Muscle of leg (tissue), 16 donors: ENCODE measurements around the gene SYT15B. TPM values are rescaled to one million over a fixed set of nuclear protein-coding genes. Genes with fewer than 3 reads are reported as not detected.
"Not testable (repeated sequence)": the region's sequence is repeated elsewhere in the genome, so short reads cannot be mapped to it uniquely, and the experiment has no call there.

Source experiments
- DNase-seq: peaks from one replicate; pipeline ENCODE4 v3.0.0; 2013
- H3K27ac ChIP-seq: one replicate; pipeline ENCODE4 v1.5.1; 2013; ENCODE audit warnings: mild to moderate bottlenecking, low read length, control low read depth
- H3K27me3 ChIP-seq: one replicate; pipeline ENCODE4 v1.6.1; 2013; ENCODE audit warnings: low read length; ENCODE audit not compliant: control insufficient read depth, insufficient read depth
- H3K36me3 ChIP-seq: one replicate; pipeline ENCODE4 v1.6.1; 2013; ENCODE audit warnings: low read length; ENCODE audit not compliant: control insufficient read depth, insufficient read depth
- H3K4me1 ChIP-seq: one replicate; pipeline ENCODE4 v1.6.1; 2013; ENCODE audit warnings: low read length; ENCODE audit not compliant: control insufficient read depth, insufficient read depth
- H3K4me3 ChIP-seq: one replicate; pipeline ENCODE4 v1.5.1; 2013; ENCODE audit warnings: low read length, control low read depth
- H3K9me3 ChIP-seq: replicated peaks from 2 replicates; pipeline ENCODE4 v1.6.1; 2013; ENCODE audit warnings: low read depth, low read length; ENCODE audit not compliant: control insufficient read depth
- WGBS: methylation state at CpG from one replicate; pipeline ENCODE4 v1.1.5; 2013; ENCODE audit warnings: missing lambda C conversion rate; ENCODE audit not compliant: insufficient coverage; 5-methylcytosine and 5-hydroxymethylcytosine counted together
- long read RNA-seq, 11 donors: transcript quantifications; one replicate each; lab custom pipeline, GENCODE V29; 2026
- polyA plus RNA-seq, 8 donors: library from polyadenylated mRNA; unstranded; fragments of 120-200 nt; gene quantifications; one replicate each; pipeline versions ENCODE4 v1.2.1 to v1.2.3, GENCODE V29; 2013; ENCODE audit warnings: inconsistent platforms in 1 of 8, low replicate concordance in 1 of 8; ENCODE audit not compliant: insufficient read length in 8 of 8, insufficient read depth in 1 of 8
- total RNA-seq: library from RNA; stranded (reverse); fragments of 120-200 nt; gene quantifications from one replicate; pipeline ENCODE4 v1.2.4, GENCODE V29; 2013

SYT15B gene
- total RNA-seq = 0.27 TPM
- polyA plus RNA-seq = 1 to 10 TPM in 3 of 8 donors, under 1 TPM in 5; 0.56 to 1.7 (median 0.83) TPM
- long read RNA-seq, donor 1 = 0 reads
- long read RNA-seq, donor 2 = 0 reads
- long read RNA-seq, donor 3 = 0 reads
- long read RNA-seq, donor 4 = 0 reads
- long read RNA-seq, donor 5 = 0 reads
- long read RNA-seq, donor 6 = 0 reads
- long read RNA-seq, donor 7 = 0 reads
- long read RNA-seq, donor 8 = 0 reads
- long read RNA-seq, donor 9 = 0 reads
- long read RNA-seq, donor 10 = 0 reads
- long read RNA-seq, donor 11 = 0 reads

- H3K9me3 ChIP-seq, DNase-seq, H3K4me3 ChIP-seq, H3K27me3 ChIP-seq, H3K27ac ChIP-seq, H3K4me1 ChIP-seq, H3K36me3 ChIP-seq: not testable (repeated sequence)
- no CpG with 5 or more reads among the region's 33 CpGs for WGBS
Observed at GRCh38 chr10:47763554-47764175, at the start of gene SYT15B. Gene SYT15B, minus strand, starts transcription at chr10:47763592. Its CDS starts 952 bp downstream, at chr10:47762640.

- not testable (repeated sequence) for H3K4me1 ChIP-seq, H3K27ac ChIP-seq, H3K9me3 ChIP-seq, H3K36me3 ChIP-seq, H3K27me3 ChIP-seq, H3K4me3 ChIP-seq, DNase-seq
- WGBS = no CpG with 5 or more reads among the region's 4 CpGs
Observed at GRCh38 chr10:47779590-47779989, 16.2 kb upstream of the SYT15B start.

- DNase-seq = peak; percentile 26
- not testable (repeated sequence) for H3K4me3 ChIP-seq, H3K4me1 ChIP-seq, H3K27ac ChIP-seq, H3K9me3 ChIP-seq, H3K27me3 ChIP-seq, H3K36me3 ChIP-seq
- no CpG with 5 or more reads among the region's 6 CpGs for WGBS
Observed at GRCh38 chr10:47775361-47776231, 12.2 kb upstream of the SYT15B start.

GRCh38 chr10:47770745-47771144 lies 7.4 kb upstream of the SYT15B start:
- DNase-seq, H3K4me1 ChIP-seq, H3K27ac ChIP-seq, H3K9me3 ChIP-seq, H3K36me3 ChIP-seq, H3K4me3 ChIP-seq, H3K27me3 ChIP-seq: not testable (repeated sequence)
- WGBS = no CpG with 5 or more reads among the region's 2 CpGs

- H3K27ac ChIP-seq, H3K9me3 ChIP-seq, H3K27me3 ChIP-seq, DNase-seq, H3K4me3 ChIP-seq, H3K36me3 ChIP-seq, H3K4me1 ChIP-seq: not testable (repeated sequence)
- 33% methylated on average over 2 of the region's 7 CpGs for WGBS
Observed at GRCh38 chr10:47768578-47769115, 5.3 kb upstream of the SYT15B start.

- H3K4me1 ChIP-seq, H3K9me3 ChIP-seq, H3K4me3 ChIP-seq, H3K27ac ChIP-seq, H3K36me3 ChIP-seq, H3K27me3 ChIP-seq: not testable (repeated sequence)
- no CpG with 5 or more reads among the region's 3 CpGs for WGBS
- DNase-seq = peak; percentile 4
Observed at GRCh38 chr10:47768085-47768484, 4.7 kb upstream of the SYT15B start.

GRCh38 chr10:47767236-47767635 lies 3.8 kb upstream of the SYT15B start:
- DNase-seq, H3K9me3 ChIP-seq, H3K27ac ChIP-seq, H3K4me1 ChIP-seq, H3K36me3 ChIP-seq, H3K27me3 ChIP-seq, H3K4me3 ChIP-seq: not testable (repeated sequence)
- no CpG with 5 or more reads among the region's 5 CpGs for WGBS

GRCh38 chr10:47765232-47765631 lies 1.8 kb upstream of the SYT15B start:
- no CpG with 5 or more reads among the region's 4 CpGs for WGBS

GRCh38 chr10:47762674-47763553 lies 478 bp downstream of the SYT15B start:
- not testable (repeated sequence) for H3K36me3 ChIP-seq, H3K4me1 ChIP-seq, H3K27ac ChIP-seq, H3K4me3 ChIP-seq, DNase-seq, H3K9me3 ChIP-seq, H3K27me3 ChIP-seq
- WGBS = 0% methylated on average over 9 of the region's 80 CpGs

More at GRCh38 chr10:47765232-47765631, 1.8 kb upstream of the SYT15B start:
- DNase-seq, H3K27me3 ChIP-seq, H3K27ac ChIP-seq, H3K4me3 ChIP-seq, H3K4me1 ChIP-seq, H3K36me3 ChIP-seq, H3K9me3 ChIP-seq: not testable (repeated sequence)
